ENCODE results near the gene TEX29. TPM values are rescaled to one million over a fixed set of nuclear protein-coding genes. Genes with fewer than 3 reads are reported as not detected.

TEX29 gene
- total and polyA plus RNA-seq, 2 of the 4 experiments (the other 2 are of a cell fraction): 0.46 TPM; not detected in 1

DNA sequence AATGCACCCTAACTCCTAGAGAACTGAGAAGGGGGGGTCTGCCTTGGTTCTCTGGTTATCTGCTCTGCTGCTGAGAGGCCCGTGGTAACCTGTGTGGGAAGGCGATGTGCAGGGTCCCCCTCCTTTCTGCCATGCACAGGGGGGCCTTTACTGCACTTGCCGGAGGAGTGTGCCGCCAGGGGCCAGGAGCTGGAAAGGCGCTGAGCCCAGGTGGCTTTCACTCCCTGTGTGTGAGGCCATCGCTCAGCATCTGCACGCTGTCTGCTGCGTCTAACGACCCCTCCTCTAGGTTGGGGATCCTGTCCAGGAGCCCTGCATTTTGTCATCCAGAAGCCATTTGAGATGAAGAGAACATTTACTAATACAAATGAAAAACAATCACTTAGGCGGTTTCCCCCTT is 37.0 kb upstream of the TEX29 start:
- Histone ChIP-seq H3K9me1 (ENCODE audit: insufficient read depth, low read length) (peaks cover 16% of the 10 kb centered on the region), H3K79me1 (ENCODE audit: low read depth in 1 of 2, low read length in 2 of 2) (peaks cover 20 to 53% of the 10 kb centered on the region in 2 experiments), H3K4me1 (ENCODE audit: control insufficient read depth, insufficient read depth, low read length) (peaks cover 11% of the 10 kb centered on the region), H3K23ac (ENCODE audit: low read depth, low read length) (no peak overlapping the region), H4K5ac (ENCODE audit: low read depth, low read length) (no peak overlapping the region), H2AK9ac (replicated peaks; ENCODE audit: low read depth, low read length, poor library complexity) (no peak overlapping the region), H4K91ac (ENCODE audit: insufficient read depth, low read depth, low read length) (no peak overlapping the region), H3K27me3 (ENCODE audit: control insufficient read depth, insufficient read depth, low read length) (no peaks in the 10 kb centered on the region), H3K4ac (ENCODE audit: low read depth, low read length) (no peak overlapping the region), H2AK5ac (ENCODE audit: low read depth, low read length) (no peak overlapping the region), H3K56ac (ENCODE audit: extremely low read depth, insufficient read depth, low read length) (no peak overlapping the region), H3K18ac (ENCODE audit: low read depth, low read length) (no peak overlapping the region), H4K20me1 (ENCODE audit: insufficient read depth, low read length) (no peaks in the 10 kb centered on the region; the same call in 1 of the 2 replicates), H3K27ac (ENCODE audit: insufficient read depth, low read length) (no peak overlapping the region), H2BK120ac (ENCODE audit: low read depth, low read length) (no peak overlapping the region), H2BK5ac (ENCODE audit: low read depth, low read length, poor library complexity, severe bottlenecking) (no peak overlapping the region), H3K36me3 (ENCODE audit: control insufficient read depth, insufficient read depth, low read length) (peaks cover 55% of the 10 kb centered on the region), H3K9ac (ENCODE audit: low read depth, low read length) (no peak overlapping the region), H3K4me2 (ENCODE audit: low read depth, low read length) (no peak overlapping the region), H3K4me3 (ENCODE audit: insufficient read depth, low read depth, low read length) (no peak overlapping the region), H4K8ac (ENCODE audit: low read depth in 2 of 2, low read length in 2 of 2) (no peak overlapping the region), H2BK15ac (ENCODE audit: low read depth, low read length) (no peak overlapping the region), H3K14ac (replicated peaks; ENCODE audit: low read depth, low read length) (no peak overlapping the region), H3K9me3 (ENCODE audit: control insufficient read depth, insufficient read depth, low read length) (no peaks in the 10 kb centered on the region), H2BK20ac (ENCODE audit: low read depth, low read length) (no peak overlapping the region), H2AFZ (replicated peaks; ENCODE audit: low read length, poor library complexity) (no peak overlapping the region)
- in situ Hi-C loops (cut with MboI; ENCODE audit: low sequenced_read_pairs): no loop called here
- ATAC-seq (ENCODE audit: low read depth): no peak
- WGBS, 2 experiments (ENCODE audit: extremely low coverage in 2 of 2, insufficient read length in 1 of 2): 80% methylated on average over 1 of the region's 10 CpGs; no CpG with 5 or more reads in 1 of the 2 experiments
- TF ChIP-seq RAD21 (IDR thresholded peaks at IDR 0.05; ENCODE audit: low read length): no peak
- TF ChIP-seq, protein P1, sequence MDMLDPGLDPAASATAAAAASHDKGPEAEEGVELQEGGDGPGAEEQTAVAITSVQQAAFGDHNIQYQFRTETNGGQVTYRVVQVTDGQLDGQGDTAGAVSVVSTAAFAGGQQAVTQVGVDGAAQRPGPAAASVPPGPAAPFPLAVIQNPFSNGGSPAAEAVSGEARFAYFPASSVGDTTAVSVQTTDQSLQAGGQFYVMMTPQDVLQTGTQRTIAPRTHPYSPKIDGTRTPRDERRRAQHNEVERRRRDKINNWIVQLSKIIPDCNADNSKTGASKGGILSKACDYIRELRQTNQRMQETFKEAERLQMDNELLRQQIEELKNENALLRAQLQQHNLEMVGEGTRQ (IDR thresholded peaks at IDR 0.05; ENCODE audit: low read depth, low read length): no peak
- TF ChIP-seq MXI1 (IDR thresholded peaks at IDR 0.05; ENCODE audit: borderline replicate concordance, low read depth, low read length): no peak
- no peak for TF ChIP-seq RCOR1 (IDR thresholded peaks at IDR 0.05; ENCODE audit: insufficient replicate concordance, low read length)
- TF ChIP-seq CHD1 (IDR thresholded peaks at IDR 0.05; ENCODE audit: low read depth, low read length): no peak
- TF ChIP-seq FOS (IDR thresholded peaks at IDR 0.05; ENCODE audit: low read depth, low read length): no peak
- TF ChIP-seq MAZ (IDR thresholded peaks at IDR 0.05; ENCODE audit: borderline replicate concordance, low read depth, low read length): no peak
- no peak for TF ChIP-seq SMC3 (IDR thresholded peaks at IDR 0.05; ENCODE audit: low read depth, low read length)
- no peak for TF ChIP-seq CEBPB (IDR thresholded peaks at IDR 0.05; ENCODE audit: low read depth, low read length)
- no peak for TF ChIP-seq POLR2A (IDR thresholded peaks at IDR 0.05; ENCODE audit: low read depth, low read length)
- no peak for TF ChIP-seq MAFK (IDR thresholded peaks at IDR 0.05; ENCODE audit: low read depth, low read length)
- POLR2A ChIA-PET (ENCODE audit: unreplicated experiment): no interaction called here
- intact Hi-C loops (cut with micrococcal nuclease): no loop called here
- DNase-seq: no peak
- BruUV-seq (replicated peaks): no TSS peak
- CTCF ChIA-PET: no interaction called here
- dilution Hi-C loops (cut with HindIII; ENCODE audit: low sequenced_read_pairs, unreplicated experiment): no loop called here

Data from IMR-90 (cell line).